Measurements from ENCODE around the gene MAPKBP1.

MAPKBP1 gene

GRCh38 chr15:41850482-41851166, 76.3 kb downstream of the MAPKBP1 start:
- Histone ChIP-seq H3K4me3 (ENCODE audit: low read depth, low read length) (no peak overlapping the region), H3K9me3 (ENCODE audit: control insufficient read depth, insufficient read depth, low read depth, low read length) (no peaks in the 10 kb centered on the region), H3K36me3 (ENCODE audit: control insufficient read depth in 2 of 2, insufficient read depth in 1 of 2, low read length in 2 of 2) (peaks cover 0 to 15% of the 10 kb centered on the region in 2 experiments; a peak in 1 of 3 replicates), H3K27ac (ENCODE audit: extremely low read depth, low read depth, low read length) (no peak overlapping the region), H3K4me1 (ENCODE audit: control insufficient read depth, insufficient read depth, low read length) (no peaks in the 10 kb centered on the region)
- TF ChIP-seq ZBTB8A (tag by site-specific recombination; IDR thresholded peaks at IDR 0.05) (no peak), SP2 (tag by site-specific recombination; IDR thresholded peaks at IDR 0.05) (no peak), ZFHX2 (tag by site-specific recombination; conservative IDR thresholded peaks at IDR 0.05) (no peak), ZNF341 (tag by site-specific recombination; IDR thresholded peaks at IDR 0.05; ENCODE audit: low read depth) (no peak), PRDM6 (tag by site-specific recombination; IDR thresholded peaks at IDR 0.05) (no peak), ZNF354C (tag by site-specific recombination; IDR thresholded peaks at IDR 0.05; ENCODE audit: borderline replicate concordance, low read depth) (no peak), HOXA7 (CRISPR knock-in tag; IDR thresholded peaks at IDR 0.05; ENCODE audit: borderline replicate concordance) (no peak), GLI2 (tag by site-specific recombination; IDR thresholded peaks at IDR 0.05; ENCODE audit: borderline replicate concordance, low read depth) (no peak), ZNF548 (tag by site-specific recombination; IDR thresholded peaks at IDR 0.05) (no peak), SP7 (tag by site-specific recombination; IDR thresholded peaks at IDR 0.05) (no peak), ZNF132 (tag by site-specific recombination; IDR thresholded peaks at IDR 0.05; ENCODE audit: borderline replicate concordance) (no peak), ZSCAN4 (tag by site-specific recombination; IDR thresholded peaks at IDR 0.05) (no peak), ZSCAN30 (tag by site-specific recombination; IDR thresholded peaks at IDR 0.05) (no peak), AEBP2 (tag by site-specific recombination; IDR thresholded peaks at IDR 0.05; ENCODE audit: borderline replicate concordance) (no peak), ZNF624 (tag by site-specific recombination; IDR thresholded peaks at IDR 0.05) (no peak), ZNF155 (tag by site-specific recombination; IDR thresholded peaks at IDR 0.05) (no peak)
- TF ChIP-seq, protein P1, sequence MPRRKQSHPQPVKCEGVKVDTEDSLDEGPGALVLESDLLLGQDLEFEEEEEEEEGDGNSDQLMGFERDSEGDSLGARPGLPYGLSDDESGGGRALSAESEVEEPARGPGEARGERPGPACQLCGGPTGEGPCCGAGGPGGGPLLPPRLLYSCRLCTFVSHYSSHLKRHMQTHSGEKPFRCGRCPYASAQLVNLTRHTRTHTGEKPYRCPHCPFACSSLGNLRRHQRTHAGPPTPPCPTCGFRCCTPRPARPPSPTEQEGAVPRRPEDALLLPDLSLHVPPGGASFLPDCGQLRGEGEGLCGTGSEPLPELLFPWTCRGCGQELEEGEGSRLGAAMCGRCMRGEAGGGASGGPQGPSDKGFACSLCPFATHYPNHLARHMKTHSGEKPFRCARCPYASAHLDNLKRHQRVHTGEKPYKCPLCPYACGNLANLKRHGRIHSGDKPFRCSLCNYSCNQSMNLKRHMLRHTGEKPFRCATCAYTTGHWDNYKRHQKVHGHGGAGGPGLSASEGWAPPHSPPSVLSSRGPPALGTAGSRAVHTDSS (tag by site-specific recombination; IDR thresholded peaks at IDR 0.05), result no peak
- TF ChIP-seq, protein P2, sequence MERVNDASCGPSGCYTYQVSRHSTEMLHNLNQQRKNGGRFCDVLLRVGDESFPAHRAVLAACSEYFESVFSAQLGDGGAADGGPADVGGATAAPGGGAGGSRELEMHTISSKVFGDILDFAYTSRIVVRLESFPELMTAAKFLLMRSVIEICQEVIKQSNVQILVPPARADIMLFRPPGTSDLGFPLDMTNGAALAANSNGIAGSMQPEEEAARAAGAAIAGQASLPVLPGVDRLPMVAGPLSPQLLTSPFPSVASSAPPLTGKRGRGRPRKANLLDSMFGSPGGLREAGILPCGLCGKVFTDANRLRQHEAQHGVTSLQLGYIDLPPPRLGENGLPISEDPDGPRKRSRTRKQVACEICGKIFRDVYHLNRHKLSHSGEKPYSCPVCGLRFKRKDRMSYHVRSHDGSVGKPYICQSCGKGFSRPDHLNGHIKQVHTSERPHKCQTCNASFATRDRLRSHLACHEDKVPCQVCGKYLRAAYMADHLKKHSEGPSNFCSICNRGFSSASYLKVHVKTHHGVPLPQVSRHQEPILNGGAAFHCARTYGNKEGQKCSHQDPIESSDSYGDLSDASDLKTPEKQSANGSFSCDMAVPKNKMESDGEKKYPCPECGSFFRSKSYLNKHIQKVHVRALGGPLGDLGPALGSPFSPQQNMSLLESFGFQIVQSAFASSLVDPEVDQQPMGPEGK (tag by site-specific recombination; IDR thresholded peaks at IDR 0.05), result no peak
- ChIA-PET CTCF (no interaction called here), POLR2A (interaction anchor here (0.7 kb wide), 1 partner anchor 76 kb away, joined by 3 read pairs; the partner anchor contains the start of gene MAPKBP1)
